Adrenal gland (tissue), 12 donors: ENCODE data around the gene RYR2. TPM values are rescaled to one million over a fixed set of nuclear protein-coding genes. Genes with fewer than 3 reads are reported as not detected.

Source experiments
- DNase-seq, 7 donors: peaks; one replicate each; pipeline ENCODE4 v3.0.0-alpha.2; 2019 to 2020
- H3K27ac ChIP-seq, 5 donors: fragments of 200-600 bp; sonication (generic) in 4 of 5; 1 replicate in 3 of 5; 2 replicates in 2 of 5; pipeline versions ENCODE4 v1.5.1 to v1.8.0; 2016 to 2020; ENCODE audit warnings: mild to moderate bottlenecking in 1 of 5
- H3K27me3 ChIP-seq: fragments of 200-600 bp; 2 replicates; pipeline ENCODE4 v1.8.0; 2021
- H3K36me3 ChIP-seq, 2 donors: fragments of 200-600 bp; replicated peaks in 1 of 2; 1 replicate in 1 of 2; 2 replicates in 1 of 2; pipeline versions ENCODE4 v1.5.1 to v1.8.0; 2018 to 2022
- H3K4me1 ChIP-seq, 2 donors: fragments of 200-600 bp; replicated peaks in 1 of 2; 1 replicate in 1 of 2; 2 replicates in 1 of 2; pipeline versions ENCODE4 v1.5.1 to v1.8.0; 2018 to 2021
- H3K4me3 ChIP-seq, 4 donors: fragments of 200-600 bp; sonication (generic) in 3 of 4; one replicate each; pipeline ENCODE4 v1.5.1; 2016 to 2018
- H3K9me3 ChIP-seq, 3 donors: fragments of 200-600 bp; sonication (generic) in 1 of 3; replicated peaks in 1 of 3; 1 replicate in 2 of 3; 2 replicates in 1 of 3; pipeline versions ENCODE4 v1.5.1 to v1.8.0; 2016 to 2021
- CTCF ChIP-seq, 6 experiments: fragments of 450-650 bp in 4 of 6; fragments of 200-600 bp in 2 of 6; sonication (generic) in 1 of 6; IDR thresholded peaks; 1 replicate in 5 of 6; 2 replicates in 1 of 6; pipeline versions ENCODE4 v1.5.1 to v1.8.0; 2016 to 2021; ENCODE audit warnings: antibody characterized with exemption in 6 of 6, mild to moderate bottlenecking in 2 of 6, moderate library complexity in 1 of 6
- POLR2A ChIP-seq, 2 donors: fragments of 450-650 bp; IDR thresholded peaks; one replicate each; pipeline ENCODE4 v1.6.1; 2017; ENCODE audit warnings: antibody characterized with exemption in 2 of 2, mild to moderate bottlenecking in 2 of 2, moderate library complexity in 1 of 2
- WGBS, 4 donors: extraction: QIAGEN DNeasy Blood & Tissue Kit in 2 of 4; methylation state at CpG; one replicate each; pipeline versions ENCODE4 v1.1.5 to v1.1.7; 2013 to 2017; 5-methylcytosine and 5-hydroxymethylcytosine counted together
- intact Hi-C, 2 donors: fragments of 100-400 bp; cut with DNase I; formaldehyde crosslinking; loops; one replicate each; pipeline versions ENCODE4 v1.14.1 to v1.15.0; 2022 to 2023
- polyA plus RNA-seq, 3 donors: library from polyadenylated mRNA; stranded (reverse); fragments of 200-250 nt in 2 of 3; fragments of 350-450 nt in 1 of 3; fragmentation: Illumina TruSeq in 1 of 3; extraction: RNeasy Lipid Tissue Mini Kit (QIAGEN cat#74804) in 1 of 3; gene quantifications; one replicate each; pipeline ENCODE4 v1.2.3, GENCODE V29; 2013 to 2014
- total RNA-seq, 9 donors: library from RNA; depleted of rRNA in 4 of 9; stranded (reverse); fragments of >200 nt in 4 of 9; fragments of 120-200 nt in 1 of 9; fragmentation: NEBNext Ultra II Directional in 1 of 9; extraction: Animal tissue kit (Norgen Biotek cat#: 25700) in 1 of 9; gene quantifications; one replicate each; pipeline versions ENCODE4 v1.1.0 to v1.2.4, GENCODE V29; 2013 to 2023
- donor health status: healthy with polysubstance abuse.
- donor health status: Bipolar disorder and iron deficiency.
- donor health status: DM: yes; HTN: yes; CAD: no.
- donor health status: DM: no; HTN: no; CAD: no.
- donor health status: DM: no; HTN: no; CAD: no.
- donor health status: DM: yes; HTN: yes; CAD: no.

The RYR2 gene
- total and polyA plus RNA-seq, 12 donors: 0.07 to 6.3 (median 0.18) TPM; not detected in 1

- Histone ChIP-seq H3K27ac (no peak overlapping the region), H3K36me3 (no peaks in the 10 kb centered on the region), H3K9me3 (no peaks in the 10 kb centered on the region), H3K4me3 (no peak overlapping the region), H3K4me1 (no peaks in the 10 kb centered on the region), H3K27me3 (no peaks in the 10 kb centered on the region)
- intact Hi-C loops: no loop called here
- DNase-seq: no peak
- TF ChIP-seq CTCF (IDR thresholded peaks at IDR 0.05): no peak
- 72 to 84% (median 76%) methylated on average over 8 of the region's 8 CpGs for WGBS, 4 donors
These were observed 461.3 kb downstream of the RYR2 start for GRCh38 chr1:237503292-237503691.

- DNase-seq: no peak
- Histone ChIP-seq H3K36me3 (no peaks in the 10 kb centered on the region), H3K27ac (no peak overlapping the region), H3K27me3 (no peaks in the 10 kb centered on the region), H3K9me3 (no peaks in the 10 kb centered on the region), H3K4me3 (no peak overlapping the region), H3K4me1 (no peaks in the 10 kb centered on the region)
- no peak for TF ChIP-seq POLR2A (IDR thresholded peaks at IDR 0.05)
- TF ChIP-seq CTCF (IDR thresholded peaks at IDR 0.05): no peak
- intact Hi-C loops: no loop called here
- WGBS, 4 donors: 83 to 89% (median 87%) methylated on average over 2 of the region's 2 CpGs
These were observed 465.0 kb downstream of the RYR2 start for GRCh38 chr1:237507005-237507404.

- intact Hi-C loops: no loop called here
- H3K27me3 ChIP-seq: no peaks in the 10 kb centered on the region
- no peak overlapping the region for H3K27ac ChIP-seq
- TF ChIP-seq CTCF (IDR thresholded peaks at IDR 0.05) (no peak), POLR2A (IDR thresholded peaks at IDR 0.05) (no peak)
- no peaks in the 10 kb centered on the region for H3K9me3 ChIP-seq
- 60 to 83% (median 74%) methylated on average over 2 of the region's 2 CpGs for WGBS, 4 donors
- no peaks in the 10 kb centered on the region for H3K36me3 ChIP-seq
- DNase-seq: no peak
- no peak overlapping the region for H3K4me3 ChIP-seq
- H3K4me1 ChIP-seq: no peaks in the 10 kb centered on the region
These were observed 467.8 kb downstream of the RYR2 start for GRCh38 chr1:237509748-237510147.

- H3K36me3 ChIP-seq: no peaks in the 10 kb centered on the region
- no peaks in the 10 kb centered on the region for H3K27me3 ChIP-seq
- TF ChIP-seq POLR2A (IDR thresholded peaks at IDR 0.05) (no peak), CTCF (IDR thresholded peaks at IDR 0.05) (no peak)
- WGBS, 4 donors: 75 to 89% (median 82%) methylated on average over 3 of the region's 3 CpGs
- H3K27ac ChIP-seq: no peak overlapping the region
- intact Hi-C loops: no loop called here
- no peak overlapping the region for H3K4me3 ChIP-seq
- no peak for DNase-seq
- H3K4me1 ChIP-seq: no peaks in the 10 kb centered on the region
- H3K9me3 ChIP-seq: no peaks in the 10 kb centered on the region
These were observed 483.1 kb downstream of the RYR2 start for GRCh38 chr1:237525102-237525501.
